Non-pigmented ciliary epithelial cell (primary cell): ENCODE measurements around the gene CCDC178.
"Not testable (repeated sequence)": the region's sequence is repeated elsewhere in the genome, so short reads cannot be mapped to it uniquely, and the experiment has no call there.

ENCODE experiments used
- DNase-seq: peaks from one replicate; pipeline ENCODE4 v3.0.0-alpha.2; 2010; ENCODE audit warnings: low read depth

The CCDC178 gene

GRCh38 chr18:32983721-32984120 is 456.8 kb downstream of the CCDC178 start:
- no peak for DNase-seq

- peak; percentile 9 for DNase-seq
Observed at GRCh38 chr18:32980896-32981295, 459.6 kb downstream of the CCDC178 start.

GRCh38 chr18:32975501-32975900 is 465.0 kb downstream of the CCDC178 start:
- no peak for DNase-seq

GRCh38 chr18:32975163-32975436 is 465.4 kb downstream of the CCDC178 start:
- DNase-seq = no peak

GRCh38 chr18:32974421-32975162 is 465.9 kb downstream of the CCDC178 start:
- DNase-seq = no peak

GRCh38 chr18:32968248-32968647 is 472.3 kb downstream of the CCDC178 start:
- DNase-seq = no peak

GRCh38 chr18:32966141-32966540 is 474.4 kb downstream of the CCDC178 start:
- DNase-seq = no peak

- DNase-seq = no peak
Observed at GRCh38 chr18:32961538-32961937, 479.0 kb downstream of the CCDC178 start.

GRCh38 chr18:32958746-32959145 is 481.8 kb downstream of the CCDC178 start:
- DNase-seq = no peak

GRCh38 chr18:32956591-32957315 is 483.8 kb downstream of the CCDC178 start:
- DNase-seq = peak; percentile 49

- DNase-seq = not testable (repeated sequence)
Observed at GRCh38 chr18:32952318-32952717, 488.2 kb downstream of the CCDC178 start.

- DNase-seq = no peak
Observed at GRCh38 chr18:32937597-32937996, 502.9 kb downstream of the CCDC178 start.

GRCh38 chr18:32937066-32937465 is 503.5 kb downstream of the CCDC178 start:
- DNase-seq = no peak

- DNase-seq = no peak
Observed at GRCh38 chr18:32934201-32934600, 506.3 kb downstream of the CCDC178 start.

- no peak for DNase-seq
Observed at GRCh38 chr18:32930695-32931301, 509.7 kb downstream of the CCDC178 start.

- no peak for DNase-seq
Observed at GRCh38 chr18:32929213-32929612, 511.3 kb downstream of the CCDC178 start.

- DNase-seq = no peak
Observed at GRCh38 chr18:32922951-32923430, 517.5 kb downstream of the CCDC178 start.

GRCh38 chr18:32920796-32921787 is 519.4 kb downstream of the CCDC178 start:
- DNase-seq = peak; percentile 97

- DNase-seq = no peak
Observed at GRCh38 chr18:32919799-32920198, 520.7 kb downstream of the CCDC178 start.

GRCh38 chr18:32918692-32919250 is 521.8 kb downstream of the CCDC178 start:
- DNase-seq = no peak

GRCh38 chr18:32915516-32915915 is 525.0 kb downstream of the CCDC178 start:
- no peak for DNase-seq
